HEK293 (cell line): ENCODE measurements around the gene MDGA2.

Experiments used
- CTCF ChIA-PET: fragments of 350-600 bp; formaldehyde crosslinking; extraction: SDS; loops from one replicate; lab custom pipeline; 2021; ENCODE audit warnings: antibody characterized with exemption; lab: Yijun Ruan, JAX
- POLR2A ChIA-PET: fragments of 300-600 bp; formaldehyde crosslinking; extraction: SDS; loops from one replicate; lab custom pipeline; 2020; ENCODE audit warnings: antibody characterized with exemption, inconsistent platforms; lab: Yijun Ruan, JAX
- H3K27ac ChIP-seq: fragments of 200-500 bp; sonication (Bioruptor generic); 2 replicates; pipeline ENCODE4 v1.5.1; 2014; ENCODE audit warnings: low read depth, low read length, control low read depth, inconsistent platforms; ENCODE audit errors: extremely low read depth
- H3K36me3 ChIP-seq, 2 experiments: fragments of 200-500 bp in 1 of 2; sonication (Bioruptor generic) in 1 of 2; 1 replicate in 1 of 2; 2 replicates in 1 of 2; pipeline ENCODE4 v1.5.1; 2014 to 2017; ENCODE audit warnings: inconsistent platforms in 2 of 2, low read length in 2 of 2; ENCODE audit not compliant: control insufficient read depth in 2 of 2, insufficient read depth in 1 of 2
- H3K4me1 ChIP-seq: fragments of 200-500 bp; sonication (Bioruptor generic); 2 replicates; pipeline ENCODE4 v1.5.1; 2014; ENCODE audit warnings: mild to moderate bottlenecking, low read length, inconsistent platforms; ENCODE audit not compliant: control insufficient read depth, insufficient read depth
- H3K4me3 ChIP-seq: 2 replicates; pipeline ENCODE4 v1.5.1; 2011; ENCODE audit warnings: low read depth, mild to moderate bottlenecking, control low read depth, low read length, moderate library complexity
- H3K9me3 ChIP-seq: fragments of 200-500 bp; sonication (Bioruptor generic); 2 replicates; pipeline ENCODE4 v1.5.1; 2014; ENCODE audit warnings: low read depth, low read length, inconsistent platforms; ENCODE audit not compliant: control insufficient read depth, insufficient read depth
- GLIS1 ChIP-seq: fragments of 450-650 bp; formaldehyde crosslinking; IDR thresholded peaks from 2 replicates; pipeline ENCODE4 v1.5.1; 2016; ENCODE audit warnings: missing biosample characterization, missing genetic modification characterization
- HOXA7 ChIP-seq: sonication (generic); formaldehyde crosslinking; IDR thresholded peaks from 2 replicates; pipeline ENCODE4 v1.8.1; 2022; ENCODE audit warnings: missing genetic modification reagents, borderline replicate concordance
- REPIN1 ChIP-seq: fragments of 450-650 bp; formaldehyde crosslinking; IDR thresholded peaks from 2 replicates; pipeline ENCODE4 v1.5.1; 2017; ENCODE audit warnings: missing biosample characterization, missing genetic modification characterization, low read depth
- ZBTB17 ChIP-seq: fragments of 450-650 bp; formaldehyde crosslinking; IDR thresholded peaks from 2 replicates; pipeline ENCODE4 v1.5.1; 2016; ENCODE audit warnings: missing biosample characterization, missing genetic modification characterization
- ZFP3 ChIP-seq: fragments of 450-650 bp; formaldehyde crosslinking; IDR thresholded peaks from 2 replicates; pipeline ENCODE4 v1.5.1; 2016; ENCODE audit warnings: low read depth, missing biosample characterization, missing genetic modification characterization
- ZNF146 ChIP-seq: fragments of 450-650 bp; formaldehyde crosslinking; IDR thresholded peaks from 2 replicates; pipeline ENCODE4 v1.5.1; 2016; ENCODE audit warnings: missing biosample characterization, missing genetic modification characterization
- ZNF184 ChIP-seq: fragments of 450-650 bp; IDR thresholded peaks from 2 replicates; pipeline ENCODE4 v1.5.1; 2018; ENCODE audit warnings: missing biosample characterization, mild to moderate bottlenecking, missing genetic modification characterization
- ZNF221 ChIP-seq: fragments of 450-650 bp; formaldehyde crosslinking; IDR thresholded peaks from 2 replicates; pipeline ENCODE4 v1.5.1; 2017; ENCODE audit warnings: missing biosample characterization, missing genetic modification characterization, borderline replicate concordance
- ZNF248 ChIP-seq: fragments of 450-650 bp; formaldehyde crosslinking; IDR thresholded peaks from 2 replicates; pipeline ENCODE4 v1.5.1; 2017; ENCODE audit warnings: missing biosample characterization, missing genetic modification characterization
- ZNF366 ChIP-seq: fragments of 450-650 bp; formaldehyde crosslinking; conservative IDR thresholded peaks from 2 replicates; pipeline ENCODE4 v1.5.1; 2016; ENCODE audit warnings: missing biosample characterization, missing genetic modification characterization
- ZNF555 ChIP-seq: fragments of 450-650 bp; formaldehyde crosslinking; conservative IDR thresholded peaks from 2 replicates; pipeline ENCODE4 v1.5.1; 2017; ENCODE audit warnings: missing biosample characterization, mild to moderate bottlenecking, missing genetic modification characterization, inconsistent platforms
- ZNF677 ChIP-seq: fragments of 450-650 bp; IDR thresholded peaks from 2 replicates; pipeline ENCODE4 v1.5.0; 2018; ENCODE audit warnings: missing biosample characterization, mild to moderate bottlenecking, missing genetic modification characterization, moderate library complexity
- ZNF776 ChIP-seq: fragments of 450-650 bp; formaldehyde crosslinking; IDR thresholded peaks from 2 replicates; pipeline ENCODE4 v1.5.0; 2017; ENCODE audit warnings: missing biosample characterization, missing genetic modification characterization, borderline replicate concordance
- ZNF785 ChIP-seq: fragments of 450-650 bp; formaldehyde crosslinking; IDR thresholded peaks from 2 replicates; pipeline ENCODE4 v1.5.1; 2016; ENCODE audit warnings: missing biosample characterization, missing genetic modification characterization
- ZNF791 ChIP-seq: fragments of 450-650 bp; formaldehyde crosslinking; IDR thresholded peaks from 2 replicates; pipeline ENCODE4 v1.5.1; 2016; ENCODE audit warnings: missing biosample characterization, missing genetic modification characterization
- ZNF792 ChIP-seq: fragments of 450-650 bp; formaldehyde crosslinking; IDR thresholded peaks from 2 replicates; pipeline ENCODE4 v1.5.1; 2016; ENCODE audit warnings: missing biosample characterization, missing genetic modification characterization
- TF ChIP-seq, protein P1 (sequence below): fragments of 450-650 bp; formaldehyde crosslinking; IDR thresholded peaks from 2 replicates; pipeline ENCODE4 v1.5.1; 2016; ENCODE audit warnings: missing biosample characterization, missing genetic modification characterization
- TF ChIP-seq, protein P2 (sequence below): fragments of 450-650 bp; formaldehyde crosslinking; IDR thresholded peaks from 2 replicates; pipeline ENCODE4 v1.5.1; 2016; ENCODE audit warnings: missing biosample characterization, missing genetic modification characterization
- TF ChIP-seq, protein P3 (sequence below): fragments of 450-650 bp; formaldehyde crosslinking; IDR thresholded peaks from 2 replicates; pipeline ENCODE4 v1.5.1; 2016; ENCODE audit warnings: missing biosample characterization, missing genetic modification characterization
- TF ChIP-seq, protein P4 (sequence below): fragments of 450-650 bp; formaldehyde crosslinking; IDR thresholded peaks from 2 replicates; pipeline ENCODE4 v1.5.1; 2016; ENCODE audit warnings: missing biosample characterization, missing genetic modification characterization
- TF ChIP-seq, protein P5 (sequence below): fragments of 450-650 bp; formaldehyde crosslinking; IDR thresholded peaks from 2 replicates; pipeline ENCODE4 v1.5.1; 2016; ENCODE audit warnings: missing biosample characterization, missing genetic modification characterization, borderline replicate concordance

The MDGA2 gene

DNA sequence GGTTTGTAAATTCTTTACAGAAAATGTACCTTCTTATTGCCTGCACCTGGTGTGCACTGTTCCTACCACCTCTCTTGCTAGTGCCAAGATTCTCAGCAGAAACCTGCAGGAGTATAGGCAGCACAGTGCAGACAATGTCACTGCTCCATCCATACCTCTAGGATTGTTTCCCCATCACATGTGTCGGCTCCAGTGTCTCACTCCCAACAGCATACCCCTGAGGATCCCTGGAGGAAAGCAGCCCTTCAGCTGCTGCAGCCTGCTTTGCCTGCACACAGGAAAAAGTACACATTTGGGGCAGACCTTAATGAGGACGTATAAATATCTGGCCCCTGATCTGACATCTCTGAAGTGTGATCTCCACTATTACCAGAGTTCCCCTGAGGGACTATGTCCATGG, 235.5 kb downstream of the MDGA2 start:
- no peaks in the 10 kb centered on the region for H3K4me1 ChIP-seq
- no peaks in the 10 kb centered on the region for H3K9me3 ChIP-seq
- no peak overlapping the region for H3K27ac ChIP-seq
- ChIA-PET POLR2A (no interaction called here), CTCF (no interaction called here)
- TF ChIP-seq, protein P1, sequence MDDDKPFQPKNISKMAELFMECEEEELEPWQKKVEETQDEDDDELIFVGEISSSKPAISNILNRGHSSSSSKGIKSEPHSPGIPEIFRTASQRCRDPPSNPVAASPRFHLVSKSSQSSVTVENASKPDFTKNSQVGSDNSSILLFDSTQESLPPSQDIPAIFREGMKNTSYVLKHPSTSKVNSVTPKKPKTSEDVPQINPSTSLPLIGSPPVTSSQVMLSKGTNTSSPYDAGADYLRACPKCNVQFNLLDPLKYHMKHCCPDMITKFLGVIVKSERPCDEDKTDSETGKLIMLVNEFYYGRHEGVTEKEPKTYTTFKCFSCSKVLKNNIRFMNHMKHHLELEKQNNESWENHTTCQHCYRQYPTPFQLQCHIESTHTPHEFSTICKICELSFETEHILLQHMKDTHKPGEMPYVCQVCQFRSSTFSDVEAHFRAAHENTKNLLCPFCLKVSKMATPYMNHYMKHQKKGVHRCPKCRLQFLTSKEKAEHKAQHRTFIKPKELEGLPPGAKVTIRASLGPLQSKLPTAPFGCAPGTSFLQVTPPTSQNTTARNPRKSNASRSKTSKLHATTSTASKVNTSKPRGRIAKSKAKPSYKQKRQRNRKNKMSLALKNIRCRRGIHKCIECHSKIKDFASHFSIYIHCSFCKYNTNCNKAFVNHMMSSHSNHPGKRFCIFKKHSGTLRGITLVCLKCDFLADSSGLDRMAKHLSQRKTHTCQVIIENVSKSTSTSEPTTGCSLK (tag by site-specific recombination) = no peak
- no peak for TF ChIP-seq ZNF792
- no peak for TF ChIP-seq ZNF791 (tag by site-specific recombination)
- no peak for TF ChIP-seq ZNF677 (tag by site-specific recombination)
- TF ChIP-seq REPIN1 (tag by site-specific recombination) = no peak
- TF ChIP-seq ZNF776 (tag by site-specific recombination) = no peak
- no peak for TF ChIP-seq HOXA7 (CRISPR knock-in tag)
- no peak for TF ChIP-seq ZNF248 (tag by site-specific recombination)
- H3K36me3 ChIP-seq = no peaks in the 10 kb centered on the region
- H3K4me3 ChIP-seq = no peak overlapping the region

DNA sequence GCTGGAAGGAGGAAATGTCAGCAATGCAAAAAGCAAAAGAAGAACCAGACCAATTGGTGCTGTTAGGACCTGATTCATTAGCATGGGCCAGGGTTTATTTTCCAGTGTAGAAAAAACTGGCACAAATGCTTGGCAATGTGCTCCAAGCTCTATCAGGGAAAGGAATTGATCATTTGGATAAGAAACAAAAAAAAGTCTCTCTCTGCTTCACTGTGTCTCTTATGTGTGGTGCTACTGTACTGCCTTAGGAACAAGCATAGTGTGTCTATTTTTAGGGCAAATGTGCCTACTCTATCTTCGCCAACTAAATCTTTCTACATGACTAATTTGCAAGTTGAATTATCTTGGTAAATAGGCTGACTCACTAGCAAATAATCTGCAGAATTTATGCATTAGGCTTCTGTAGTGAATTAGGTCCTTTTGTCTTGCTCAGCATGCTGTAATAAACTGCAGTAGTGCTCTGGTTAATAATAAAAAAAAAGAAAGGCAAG, 236.7 kb downstream of the MDGA2 start:
- TF ChIP-seq, protein P2, sequence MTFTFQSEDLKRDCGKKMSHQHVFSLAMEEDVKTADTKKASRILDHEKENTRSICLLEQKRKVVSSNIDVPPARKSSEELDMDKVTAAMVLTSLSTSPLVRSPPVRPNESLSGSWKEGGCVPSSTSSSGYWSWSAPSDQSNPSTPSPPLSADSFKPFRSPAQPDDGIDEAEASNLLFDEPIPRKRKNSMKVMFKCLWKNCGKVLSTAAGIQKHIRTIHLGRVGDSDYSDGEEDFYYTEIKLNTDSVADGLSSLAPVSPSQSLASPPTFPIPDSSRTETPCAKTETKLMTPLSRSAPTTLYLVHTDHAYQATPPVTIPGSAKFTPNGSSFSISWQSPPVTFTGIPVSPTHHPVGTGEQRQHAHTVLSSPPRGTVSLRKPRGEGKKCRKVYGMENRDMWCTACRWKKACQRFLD = no peak
- TF ChIP-seq ZNF555 (tag by site-specific recombination) (no peak), ZNF791 (tag by site-specific recombination) (no peak), ZNF184 (tag by site-specific recombination) (no peak), ZNF785 (no peak), GLIS1 (tag by site-specific recombination) (no peak)
- TF ChIP-seq, protein P3, sequence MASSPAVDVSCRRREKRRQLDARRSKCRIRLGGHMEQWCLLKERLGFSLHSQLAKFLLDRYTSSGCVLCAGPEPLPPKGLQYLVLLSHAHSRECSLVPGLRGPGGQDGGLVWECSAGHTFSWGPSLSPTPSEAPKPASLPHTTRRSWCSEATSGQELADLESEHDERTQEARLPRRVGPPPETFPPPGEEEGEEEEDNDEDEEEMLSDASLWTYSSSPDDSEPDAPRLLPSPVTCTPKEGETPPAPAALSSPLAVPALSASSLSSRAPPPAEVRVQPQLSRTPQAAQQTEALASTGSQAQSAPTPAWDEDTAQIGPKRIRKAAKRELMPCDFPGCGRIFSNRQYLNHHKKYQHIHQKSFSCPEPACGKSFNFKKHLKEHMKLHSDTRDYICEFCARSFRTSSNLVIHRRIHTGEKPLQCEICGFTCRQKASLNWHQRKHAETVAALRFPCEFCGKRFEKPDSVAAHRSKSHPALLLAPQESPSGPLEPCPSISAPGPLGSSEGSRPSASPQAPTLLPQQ (tag by site-specific recombination) = no peak
- TF ChIP-seq, protein P4, sequence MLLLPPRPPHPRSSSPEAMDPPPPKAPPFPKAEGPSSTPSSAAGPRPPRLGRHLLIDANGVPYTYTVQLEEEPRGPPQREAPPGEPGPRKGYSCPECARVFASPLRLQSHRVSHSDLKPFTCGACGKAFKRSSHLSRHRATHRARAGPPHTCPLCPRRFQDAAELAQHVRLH (tag by site-specific recombination) = no peak
- Histone ChIP-seq H3K27ac (no peak overlapping the region), H3K4me3 (no peak overlapping the region), H3K9me3 (no peaks in the 10 kb centered on the region), H3K36me3 (no peaks in the 10 kb centered on the region), H3K4me1 (no peaks in the 10 kb centered on the region)
- ChIA-PET CTCF (no interaction called here), POLR2A (no interaction called here)

DNA sequence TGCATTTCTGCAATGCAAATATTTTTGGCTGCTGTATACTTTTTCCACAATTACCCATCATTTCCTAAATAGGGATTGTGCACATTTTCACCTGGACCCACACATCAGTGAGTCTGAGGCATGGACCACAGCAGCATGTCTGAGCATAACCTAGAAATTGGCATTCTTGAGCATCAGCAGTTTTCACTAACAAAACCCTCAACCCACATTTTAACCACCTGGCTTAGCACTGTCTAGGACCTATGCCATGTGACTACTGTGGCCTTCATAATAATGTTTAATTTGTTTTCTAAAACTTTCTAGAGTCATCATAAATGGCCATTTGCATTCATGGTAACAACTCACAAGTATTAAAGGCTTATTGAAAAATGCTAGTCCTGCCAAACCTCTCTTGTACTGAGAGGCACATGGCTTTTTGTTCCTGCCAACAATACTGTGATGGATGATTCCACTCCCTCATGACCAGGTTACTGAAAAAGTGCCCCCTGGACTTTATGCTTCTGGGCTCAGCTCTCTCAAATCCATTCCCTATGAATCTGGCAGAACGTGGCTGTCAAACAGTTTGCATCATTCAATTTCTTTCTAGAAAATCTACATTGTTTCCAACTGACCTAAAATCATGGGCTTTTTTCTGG, 240.0 kb downstream of the MDGA2 start:
- POLR2A ChIA-PET = no interaction called here
- Histone ChIP-seq H3K36me3 (no peaks in the 10 kb centered on the region), H3K9me3 (no peaks in the 10 kb centered on the region), H3K4me3 (no peak overlapping the region), H3K27ac (no peak overlapping the region), H3K4me1 (no peaks in the 10 kb centered on the region)
- CTCF ChIA-PET = no interaction called here
- TF ChIP-seq ZNF248 (tag by site-specific recombination) (no peak), ZNF221 (tag by site-specific recombination) (no peak), ZNF146 (tag by site-specific recombination) (no peak), ZNF366 (no peak), ZBTB17 (tag by site-specific recombination) (no peak), ZFP3 (tag by site-specific recombination) (no peak)
- TF ChIP-seq, protein P5, sequence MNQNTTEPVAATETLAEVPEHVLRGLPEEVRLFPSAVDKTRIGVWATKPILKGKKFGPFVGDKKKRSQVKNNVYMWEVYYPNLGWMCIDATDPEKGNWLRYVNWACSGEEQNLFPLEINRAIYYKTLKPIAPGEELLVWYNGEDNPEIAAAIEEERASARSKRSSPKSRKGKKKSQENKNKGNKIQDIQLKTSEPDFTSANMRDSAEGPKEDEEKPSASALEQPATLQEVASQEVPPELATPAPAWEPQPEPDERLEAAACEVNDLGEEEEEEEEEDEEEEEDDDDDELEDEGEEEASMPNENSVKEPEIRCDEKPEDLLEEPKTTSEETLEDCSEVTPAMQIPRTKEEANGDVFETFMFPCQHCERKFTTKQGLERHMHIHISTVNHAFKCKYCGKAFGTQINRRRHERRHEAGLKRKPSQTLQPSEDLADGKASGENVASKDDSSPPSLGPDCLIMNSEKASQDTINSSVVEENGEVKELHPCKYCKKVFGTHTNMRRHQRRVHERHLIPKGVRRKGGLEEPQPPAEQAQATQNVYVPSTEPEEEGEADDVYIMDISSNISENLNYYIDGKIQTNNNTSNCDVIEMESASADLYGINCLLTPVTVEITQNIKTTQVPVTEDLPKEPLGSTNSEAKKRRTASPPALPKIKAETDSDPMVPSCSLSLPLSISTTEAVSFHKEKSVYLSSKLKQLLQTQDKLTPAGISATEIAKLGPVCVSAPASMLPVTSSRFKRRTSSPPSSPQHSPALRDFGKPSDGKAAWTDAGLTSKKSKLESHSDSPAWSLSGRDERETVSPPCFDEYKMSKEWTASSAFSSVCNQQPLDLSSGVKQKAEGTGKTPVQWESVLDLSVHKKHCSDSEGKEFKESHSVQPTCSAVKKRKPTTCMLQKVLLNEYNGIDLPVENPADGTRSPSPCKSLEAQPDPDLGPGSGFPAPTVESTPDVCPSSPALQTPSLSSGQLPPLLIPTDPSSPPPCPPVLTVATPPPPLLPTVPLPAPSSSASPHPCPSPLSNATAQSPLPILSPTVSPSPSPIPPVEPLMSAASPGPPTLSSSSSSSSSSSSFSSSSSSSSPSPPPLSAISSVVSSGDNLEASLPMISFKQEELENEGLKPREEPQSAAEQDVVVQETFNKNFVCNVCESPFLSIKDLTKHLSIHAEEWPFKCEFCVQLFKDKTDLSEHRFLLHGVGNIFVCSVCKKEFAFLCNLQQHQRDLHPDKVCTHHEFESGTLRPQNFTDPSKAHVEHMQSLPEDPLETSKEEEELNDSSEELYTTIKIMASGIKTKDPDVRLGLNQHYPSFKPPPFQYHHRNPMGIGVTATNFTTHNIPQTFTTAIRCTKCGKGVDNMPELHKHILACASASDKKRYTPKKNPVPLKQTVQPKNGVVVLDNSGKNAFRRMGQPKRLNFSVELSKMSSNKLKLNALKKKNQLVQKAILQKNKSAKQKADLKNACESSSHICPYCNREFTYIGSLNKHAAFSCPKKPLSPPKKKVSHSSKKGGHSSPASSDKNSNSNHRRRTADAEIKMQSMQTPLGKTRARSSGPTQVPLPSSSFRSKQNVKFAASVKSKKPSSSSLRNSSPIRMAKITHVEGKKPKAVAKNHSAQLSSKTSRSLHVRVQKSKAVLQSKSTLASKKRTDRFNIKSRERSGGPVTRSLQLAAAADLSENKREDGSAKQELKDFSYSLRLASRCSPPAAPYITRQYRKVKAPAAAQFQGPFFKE (tag by site-specific recombination) = no peak
